Measurements from ENCODE around the gene ALX4. TPM values are rescaled to one million over a fixed set of nuclear protein-coding genes. Genes with fewer than 3 reads are reported as not detected.

ALX4 gene
- polyA plus RNA-seq (2013, experiment 1 of 2), result not detected
- 0.01 TPM for polyA plus RNA-seq (2013, experiment 2 of 2)

DNA sequence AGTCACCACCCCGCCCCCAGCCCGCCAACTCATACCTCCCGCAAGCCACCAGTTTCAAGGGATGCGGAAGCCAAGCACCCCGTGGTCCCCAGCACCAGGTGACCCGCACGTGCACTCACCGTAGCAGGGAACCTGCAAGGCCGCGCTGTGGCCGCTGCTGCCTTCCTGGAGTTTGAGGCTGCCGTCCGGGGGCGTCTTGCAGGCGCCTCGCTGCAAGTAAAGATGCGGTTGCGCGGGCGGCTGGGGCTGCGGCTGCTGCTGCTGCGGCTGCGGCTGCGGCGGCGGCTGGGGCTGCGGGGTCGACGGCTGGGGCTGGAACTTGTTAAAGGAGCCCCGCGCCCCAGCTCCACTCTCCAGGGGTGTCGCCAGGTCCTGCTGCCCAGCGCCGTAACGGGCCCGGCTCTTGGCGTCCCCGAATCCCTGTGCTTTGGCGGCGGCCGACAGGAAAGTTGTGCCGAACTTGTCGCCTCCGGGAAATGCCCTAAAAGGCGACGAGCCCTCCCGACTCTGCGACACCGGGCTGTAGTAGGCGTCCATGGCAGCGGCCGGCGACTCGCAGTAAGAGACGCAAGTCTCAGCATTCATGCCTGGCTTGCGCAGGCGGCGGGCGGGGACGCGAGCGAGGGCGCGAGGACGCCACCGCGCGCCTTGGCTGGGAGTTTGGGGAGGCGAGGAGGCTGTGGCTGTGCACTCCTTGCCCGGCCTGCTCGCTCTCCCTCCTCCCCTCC, at the start of gene ALX4:
Gene ALX4 (minus strand): TSS at position 662 of the 728 bp plus-strand sequence. CDS start 77 bp downstream, at position 585.
- no peak for DNase-seq (ENCODE audit: low spot score)
- no CpG with 5 or more reads among the region's 71 CpGs for WGBS, 2 donors (ENCODE audit: extremely low coverage in 2 of 2, insufficient read length in 2 of 2, insufficient replicate concordance in 1 of 2)
- H3K36me3 ChIP-seq (replicated peaks in 1 of 2; ENCODE audit: control insufficient read depth in 2 of 2, insufficient read depth in 2 of 2, low read length in 2 of 2), result no peaks in the 10 kb centered on the region
- no peak within 1 kb of the TSS for H4K8ac ChIP-seq (ENCODE audit: low read depth, low read length)
- H4K91ac ChIP-seq (ENCODE audit: low read depth, low read length, poor library complexity), result no peak within 1 kb of the TSS
- peak within 1 kb of the TSS; percentile 21 for H2BK15ac ChIP-seq (ENCODE audit: low read length)
- H2BK120ac ChIP-seq (ENCODE audit: low read depth, low read length), result no peak within 1 kb of the TSS
- H3K14ac ChIP-seq (ENCODE audit: low read length), result no peak within 1 kb of the TSS
- H2BK12ac ChIP-seq (ENCODE audit: low read length), result no peak within 1 kb of the TSS
- no peaks in the 10 kb centered on the region for H3K79me1 ChIP-seq (ENCODE audit: low read depth, low read length)
- peak within 1 kb of the TSS; percentile 16 to 71 for H3K4me3 ChIP-seq (ENCODE audit: low read length in 2 of 2)
- H2AK5ac ChIP-seq (ENCODE audit: low read depth, low read length), result peak within 1 kb of the TSS; percentile 40
- H3K4me2 ChIP-seq (ENCODE audit: insufficient read depth, low read length, poor library complexity, severe bottlenecking), result peak within 1 kb of the TSS; percentile 63
- H3K23ac ChIP-seq (ENCODE audit: low read depth, low read length, poor library complexity), result peak within 1 kb of the TSS; percentile 94
- peak within 1 kb of the TSS; percentile 81 for H3K18ac ChIP-seq (ENCODE audit: low read length)
- H3K9ac ChIP-seq (ENCODE audit: low read depth, low read length, poor library complexity), result peak within 1 kb of the TSS; percentile 33
- H2AFZ ChIP-seq (ENCODE audit: low read length), result peak within 1 kb of the TSS; percentile 85
- H3K27me3 ChIP-seq (ENCODE audit: control insufficient read depth in 3 of 3, insufficient read depth in 3 of 3, low read depth in 1 of 3, low read length in 3 of 3), result peaks cover 78 to 100% (median 100%) of the 10 kb centered on the region in 3 experiments
- H2BK5ac ChIP-seq (ENCODE audit: low read length), result no peak within 1 kb of the TSS
- peaks cover 4 to 15% of the 10 kb centered on the region in 2 donors for H3K4me1 ChIP-seq (ENCODE audit: control insufficient read depth in 2 of 2, insufficient read depth in 1 of 2, low read depth in 1 of 2, low read length in 2 of 2)
- H3K27ac ChIP-seq (replicated peaks; ENCODE audit: low read length), result no peak within 1 kb of the TSS
- H3K9me3 ChIP-seq (replicated peaks in 1 of 2; ENCODE audit: control insufficient read depth in 2 of 2, insufficient read depth in 1 of 2, low read depth in 1 of 2, low read length in 2 of 2), result peaks cover 0 to 2% of the 10 kb centered on the region in 2 donors
- no peak within 1 kb of the TSS for H3K4ac ChIP-seq (ENCODE audit: low read length)

GRCh38 chr11:44359162-44359561, 49.2 kb upstream of the ALX4 start:
- Histone ChIP-seq H3K27ac (replicated peaks; ENCODE audit: low read length) (no peak overlapping the region), H2BK12ac (ENCODE audit: low read length) (no peak overlapping the region), H4K91ac (ENCODE audit: low read depth, low read length, poor library complexity) (no peak overlapping the region), H3K79me1 (ENCODE audit: low read depth, low read length) (no peaks in the 10 kb centered on the region), H3K4me3 (ENCODE audit: low read length in 2 of 2) (no peak overlapping the region), H3K23ac (ENCODE audit: low read depth, low read length, poor library complexity) (no peak overlapping the region), H2AK5ac (ENCODE audit: low read depth, low read length) (no peak overlapping the region), H3K36me3 (replicated peaks in 1 of 2; ENCODE audit: control insufficient read depth in 2 of 2, insufficient read depth in 2 of 2, low read length in 2 of 2) (no peaks in the 10 kb centered on the region), H3K4me1 (ENCODE audit: control insufficient read depth in 2 of 2, insufficient read depth in 1 of 2, low read depth in 1 of 2, low read length in 2 of 2) (peaks cover 0 to 3% of the 10 kb centered on the region in 2 donors), H3K14ac (ENCODE audit: low read length) (no peak overlapping the region), H3K4me2 (ENCODE audit: insufficient read depth, low read length, poor library complexity, severe bottlenecking) (no peak overlapping the region), H3K18ac (ENCODE audit: low read length) (no peak overlapping the region), H2BK15ac (ENCODE audit: low read length) (no peak overlapping the region), H2BK120ac (ENCODE audit: low read depth, low read length) (no peak overlapping the region), H2BK5ac (ENCODE audit: low read length) (no peak overlapping the region), H3K4ac (ENCODE audit: low read length) (no peak overlapping the region), H3K9me3 (replicated peaks in 1 of 2; ENCODE audit: control insufficient read depth in 2 of 2, insufficient read depth in 1 of 2, low read depth in 1 of 2, low read length in 2 of 2) (no peaks in the 10 kb centered on the region), H2AFZ (ENCODE audit: low read length) (no peak overlapping the region), H3K27me3 (ENCODE audit: control insufficient read depth in 3 of 3, insufficient read depth in 3 of 3, low read depth in 1 of 3, low read length in 3 of 3) (peaks cover 0 to 37% (median 0%) of the 10 kb centered on the region in 3 experiments), H4K8ac (ENCODE audit: low read depth, low read length) (no peak overlapping the region), H3K9ac (ENCODE audit: low read depth, low read length, poor library complexity) (no peak overlapping the region)
- DNase-seq (ENCODE audit: low spot score), result no peak
- no CpG with 5 or more reads among the region's 12 CpGs for WGBS, 2 donors (ENCODE audit: extremely low coverage in 2 of 2, insufficient read length in 2 of 2, insufficient replicate concordance in 1 of 2)

DNA sequence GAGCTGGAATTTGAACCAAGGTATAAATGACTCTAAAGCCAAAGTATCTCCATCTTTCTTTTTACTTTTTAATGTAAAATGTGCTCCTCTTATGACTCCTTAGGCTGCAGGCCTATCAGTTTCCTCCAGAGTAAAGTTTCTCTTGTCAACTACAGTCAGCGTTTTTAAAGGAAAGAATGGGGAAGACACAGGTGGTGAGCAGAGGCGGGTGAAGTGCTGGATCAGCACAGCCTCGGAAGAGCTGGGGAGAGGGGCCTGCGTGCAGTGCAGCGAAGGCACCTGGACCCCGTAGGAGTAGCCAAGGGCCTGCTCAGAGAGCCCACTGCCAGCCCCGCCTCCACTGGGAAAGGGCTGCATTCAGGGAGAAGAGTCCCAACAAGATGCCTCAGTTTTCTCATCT, 48.8 kb upstream of the ALX4 start:
- no peak overlapping the region for H2AFZ ChIP-seq (ENCODE audit: low read length)
- H3K4me1 ChIP-seq (ENCODE audit: control insufficient read depth in 2 of 2, insufficient read depth in 1 of 2, low read depth in 1 of 2, low read length in 2 of 2), result peaks cover 0 to 3% of the 10 kb centered on the region in 2 donors
- H3K79me1 ChIP-seq (ENCODE audit: low read depth, low read length), result no peaks in the 10 kb centered on the region
- no peaks in the 10 kb centered on the region for H3K9me3 ChIP-seq (replicated peaks in 1 of 2; ENCODE audit: control insufficient read depth in 2 of 2, insufficient read depth in 1 of 2, low read depth in 1 of 2, low read length in 2 of 2)
- no peak overlapping the region for H3K4me3 ChIP-seq (ENCODE audit: low read length in 2 of 2)
- H3K14ac ChIP-seq (ENCODE audit: low read length), result no peak overlapping the region
- no peak overlapping the region for H3K4ac ChIP-seq (ENCODE audit: low read length)
- no peak overlapping the region for H3K18ac ChIP-seq (ENCODE audit: low read length)
- no peak overlapping the region for H4K91ac ChIP-seq (ENCODE audit: low read depth, low read length, poor library complexity)
- H3K36me3 ChIP-seq (replicated peaks in 1 of 2; ENCODE audit: control insufficient read depth in 2 of 2, insufficient read depth in 2 of 2, low read length in 2 of 2), result no peaks in the 10 kb centered on the region
- H4K8ac ChIP-seq (ENCODE audit: low read depth, low read length), result no peak overlapping the region
- H2BK5ac ChIP-seq (ENCODE audit: low read length), result no peak overlapping the region
- no peak overlapping the region for H3K23ac ChIP-seq (ENCODE audit: low read depth, low read length, poor library complexity)
- no peak for DNase-seq (ENCODE audit: low spot score)
- H3K4me2 ChIP-seq (ENCODE audit: insufficient read depth, low read length, poor library complexity, severe bottlenecking), result no peak overlapping the region
- H2BK15ac ChIP-seq (ENCODE audit: low read length), result no peak overlapping the region
- H2AK5ac ChIP-seq (ENCODE audit: low read depth, low read length), result no peak overlapping the region
- no peak overlapping the region for H2BK12ac ChIP-seq (ENCODE audit: low read length)
- H3K27me3 ChIP-seq (ENCODE audit: control insufficient read depth in 3 of 3, insufficient read depth in 3 of 3, low read depth in 1 of 3, low read length in 3 of 3), result peaks cover 0 to 41% (median 0%) of the 10 kb centered on the region in 3 experiments
- no peak overlapping the region for H2BK120ac ChIP-seq (ENCODE audit: low read depth, low read length)
- no peak overlapping the region for H3K27ac ChIP-seq (replicated peaks; ENCODE audit: low read length)
- WGBS, 2 donors (ENCODE audit: extremely low coverage in 2 of 2, insufficient read length in 2 of 2, insufficient replicate concordance in 1 of 2), result no CpG with 5 or more reads among the region's 7 CpGs
- no peak overlapping the region for H3K9ac ChIP-seq (ENCODE audit: low read depth, low read length, poor library complexity)

DNA sequence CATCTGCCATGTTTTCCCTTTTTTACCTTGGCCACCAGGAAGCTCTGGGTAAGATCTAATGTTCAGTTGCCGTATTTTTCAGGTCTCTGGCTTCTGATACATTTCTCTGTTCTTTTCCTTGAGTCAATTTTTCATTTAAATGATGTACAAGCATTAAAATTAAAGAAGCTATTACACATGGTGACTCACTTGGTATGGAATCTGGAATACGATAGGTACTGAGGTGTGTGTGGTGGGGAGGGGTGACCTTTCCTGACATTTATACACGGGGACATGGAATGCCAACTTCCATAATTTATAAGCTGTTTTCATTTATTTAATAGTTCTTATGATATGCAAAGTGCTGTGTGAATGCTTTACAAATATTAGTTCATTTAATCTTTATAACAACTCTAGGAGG, 47.8 kb upstream of the ALX4 start:
- peaks cover 0 to 3% of the 10 kb centered on the region in 2 donors for H3K4me1 ChIP-seq (ENCODE audit: control insufficient read depth in 2 of 2, insufficient read depth in 1 of 2, low read depth in 1 of 2, low read length in 2 of 2)
- peaks cover 0 to 40% (median 0%) of the 10 kb centered on the region in 3 experiments for H3K27me3 ChIP-seq (ENCODE audit: control insufficient read depth in 3 of 3, insufficient read depth in 3 of 3, low read depth in 1 of 3, low read length in 3 of 3)
- no peak overlapping the region for H2BK120ac ChIP-seq (ENCODE audit: low read depth, low read length)
- no peak overlapping the region for H3K4me2 ChIP-seq (ENCODE audit: insufficient read depth, low read length, poor library complexity, severe bottlenecking)
- H2BK5ac ChIP-seq (ENCODE audit: low read length), result no peak overlapping the region
- H3K36me3 ChIP-seq (replicated peaks in 1 of 2; ENCODE audit: control insufficient read depth in 2 of 2, insufficient read depth in 2 of 2, low read length in 2 of 2), result no peaks in the 10 kb centered on the region
- no peak overlapping the region for H2AK5ac ChIP-seq (ENCODE audit: low read depth, low read length)
- H4K8ac ChIP-seq (ENCODE audit: low read depth, low read length), result no peak overlapping the region
- H3K9ac ChIP-seq (ENCODE audit: low read depth, low read length, poor library complexity), result no peak overlapping the region
- H3K4ac ChIP-seq (ENCODE audit: low read length), result no peak overlapping the region
- no peaks in the 10 kb centered on the region for H3K79me1 ChIP-seq (ENCODE audit: low read depth, low read length)
- H2BK15ac ChIP-seq (ENCODE audit: low read length), result no peak overlapping the region
- no peak overlapping the region for H3K4me3 ChIP-seq (ENCODE audit: low read length in 2 of 2)
- H3K9me3 ChIP-seq (replicated peaks in 1 of 2; ENCODE audit: control insufficient read depth in 2 of 2, insufficient read depth in 1 of 2, low read depth in 1 of 2, low read length in 2 of 2), result no peaks in the 10 kb centered on the region
- no CpG with 5 or more reads among the region's 3 CpGs for WGBS, 2 donors (ENCODE audit: extremely low coverage in 2 of 2, insufficient read length in 2 of 2, insufficient replicate concordance in 1 of 2)
- no peak overlapping the region for H4K91ac ChIP-seq (ENCODE audit: low read depth, low read length, poor library complexity)
- H3K27ac ChIP-seq (replicated peaks; ENCODE audit: low read length), result no peak overlapping the region
- H2AFZ ChIP-seq (ENCODE audit: low read length), result no peak overlapping the region
- H3K18ac ChIP-seq (ENCODE audit: low read length), result no peak overlapping the region
- no peak for DNase-seq (ENCODE audit: low spot score)
- H3K14ac ChIP-seq (ENCODE audit: low read length), result no peak overlapping the region
- H3K23ac ChIP-seq (ENCODE audit: low read depth, low read length, poor library complexity), result no peak overlapping the region
- no peak overlapping the region for H2BK12ac ChIP-seq (ENCODE audit: low read length)
